Heart right ventricle (tissue), 16 donors: ENCODE measurements around the gene AKAP1. TPM values are rescaled to one million over a fixed set of nuclear protein-coding genes. Genes with fewer than 3 reads are reported as not detected.

Experiments used
- ATAC-seq, 8 donors: fragments of 200-7000 bp; cut with Tn5 transposase; one replicate each; pipeline ENCODE4 v1.9.1; 2020; ENCODE audit warnings: mild to moderate bottlenecking in 8 of 8, moderate library complexity in 8 of 8, moderate number of reproducible peaks in 1 of 8
- DNase-seq, 2 donors: peaks; one replicate each; pipeline ENCODE4 v3.0.0-alpha.2; 2020
- H3K27ac ChIP-seq, 10 donors: fragments of 200-600 bp; sonication (generic) in 2 of 10; one replicate each; pipeline versions ENCODE4 v1.5.0 to v1.8.0; 2020 to 2022; ENCODE audit warnings: mild to moderate bottlenecking in 3 of 10
- H3K27me3 ChIP-seq, 7 donors: fragments of 200-600 bp; one replicate each; pipeline ENCODE4 v1.8.0; 2021 to 2022; ENCODE audit warnings: mild to moderate bottlenecking in 2 of 7
- H3K36me3 ChIP-seq, 9 donors: fragments of 200-600 bp; sonication (generic) in 1 of 9; one replicate each; pipeline versions ENCODE4 v1.5.0 to v1.8.0; 2020 to 2022; ENCODE audit warnings: mild to moderate bottlenecking in 2 of 9
- H3K4me1 ChIP-seq, 9 donors: fragments of 200-600 bp; sonication (generic) in 1 of 9; one replicate each; pipeline versions ENCODE4 v1.5.0 to v1.8.0; 2020 to 2022; ENCODE audit warnings: mild to moderate bottlenecking in 4 of 9
- H3K4me3 ChIP-seq, 10 donors: fragments of 200-600 bp; sonication (generic) in 2 of 10; one replicate each; pipeline versions ENCODE4 v1.5.0 to v1.8.0; 2020 to 2022; ENCODE audit warnings: mild to moderate bottlenecking in 7 of 10, moderate library complexity in 2 of 10
- H3K9me3 ChIP-seq, 11 donors: fragments of 200-600 bp in 10 of 11; sonication (generic) in 2 of 11; one replicate each; pipeline versions ENCODE4 v1.5.0 to v1.8.0; 2013 to 2022; ENCODE audit warnings: mild to moderate bottlenecking in 2 of 11, control low read depth in 1 of 11, moderate library complexity in 1 of 11
- WGBS, 2 donors: extraction: QIAGEN DNeasy Blood & Tissue Kit; methylation state at CpG; one replicate each; pipeline ENCODE4 v1.1.7; 2013; ENCODE audit warnings: inconsistent platforms in 1 of 2; 5-methylcytosine and 5-hydroxymethylcytosine counted together
- intact Hi-C, 10 donors: fragments of 100-400 bp; cut with DNase I; formaldehyde crosslinking; loops; one replicate each; pipeline versions ENCODE4 v1.11.1 to v1.14.2; 2022
- polyA plus RNA-seq, 2 donors: library from polyadenylated mRNA; stranded (reverse); fragments of 200-250 nt; gene quantifications; one replicate each; pipeline ENCODE4 v1.2.3, GENCODE V29; 2013
- total RNA-seq, 10 donors: library from RNA; stranded (reverse); fragmentation: NEBNext Ultra II Directional in 3 of 10; extraction: Animal tissue kit (Norgen Biotek cat#: 25700) in 3 of 10; gene quantifications; one replicate each; pipeline versions ENCODE4 v1.2.1 to v1.2.4, GENCODE V29; 2021 to 2023
- TF ChIP-seq, protein P1 (sequence below), 9 donors: fragments of 200-600 bp; sonication (generic) in 2 of 9; IDR thresholded peaks; one replicate each; pipeline versions ENCODE4 v1.5.0 to v1.8.0; 2021 to 2022; ENCODE audit warnings: antibody characterized with exemption in 9 of 9, mild to moderate bottlenecking in 5 of 9, moderate library complexity in 1 of 9
- donor health status: Arrhythmogenic right ventricular cardiomyopathy.
- donor health status: ischemic (EF 13 %, LVEDD 7.1; RV severe dilation, severe dysfunction).
- donor health status: healthy with polysubstance abuse.
- donor health status: DM: no; HTN: yes; CAD: no.
- donor health status: DM: no; HTN: no; CAD: no.
- donor health status: ischemic (EF 25% LVEDD 6.9; RV normal size, moderate dysfunction).
- donor health status: ischemic (EF 25% LVEDD 5.7; RV mildly dilated, moderate dysfunction).
- donor health status: healthy.
- donor health status: DM: yes; HTN: yes; CAD: no.
- donor health status: Ischemic cardiomyopathy.
- donor health status: ischemic (EF 35%, LVEDD 5.7; RV mildly dilated, moderate dysfunction).
- donor health status: nonischemic (EF 11% LVEDD 7.7; RV severe dilation, severe dysfunction).
- donor health status: DM: yes; HTN: yes; CAD: no.
- donor health status: PGD.
- donor health status: ischemic (EF 29% LVEDD 5.4; RV normal size, mild dysfunction).
- donor health status: nonischemic (EF 23%, LVEDD 6.1; RV moderate dilation, normal function).

AKAP1 gene
- total and polyA plus RNA-seq, 12 donors, result 31.0 to 234 (median 153) TPM

DNA sequence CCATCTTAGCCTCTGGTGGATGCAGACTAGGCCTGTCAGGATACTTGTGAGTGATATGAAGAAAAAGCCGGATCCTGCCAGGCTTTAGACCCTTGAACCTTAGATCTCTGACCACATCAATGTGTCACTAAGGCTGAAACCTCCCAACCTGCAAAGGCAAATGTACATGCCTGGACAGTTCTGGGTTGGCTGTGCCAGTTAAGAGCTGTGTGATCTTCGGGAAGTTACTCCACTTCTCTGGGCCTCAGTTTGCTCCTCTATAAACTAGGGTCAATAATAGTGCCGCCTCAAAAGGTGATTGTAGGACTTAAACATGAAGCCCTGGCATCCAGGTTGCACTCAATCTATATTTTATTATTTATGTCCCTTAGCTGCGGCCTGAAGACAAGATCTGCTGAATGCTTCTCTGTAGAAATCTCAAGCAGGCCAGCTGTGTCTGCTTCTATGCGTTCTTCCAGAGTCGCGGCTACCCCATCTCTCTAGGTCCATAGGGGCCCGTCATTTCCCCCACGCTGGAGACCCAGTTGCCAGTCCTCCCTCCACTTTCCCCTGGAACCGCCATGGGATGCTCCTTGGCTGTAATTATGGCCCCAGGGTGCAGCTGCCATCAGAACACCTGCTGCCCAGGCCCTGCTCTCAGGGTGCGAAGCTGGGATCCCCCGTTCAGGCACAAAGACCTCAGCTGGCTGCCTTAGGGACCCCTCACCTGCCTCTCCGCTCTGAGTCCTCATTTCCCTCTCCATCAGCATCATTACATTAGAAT lies 50.2 kb downstream of the AKAP1 start:
- no peaks in the 10 kb centered on the region for H3K9me3 ChIP-seq
- TF ChIP-seq, protein P1, sequence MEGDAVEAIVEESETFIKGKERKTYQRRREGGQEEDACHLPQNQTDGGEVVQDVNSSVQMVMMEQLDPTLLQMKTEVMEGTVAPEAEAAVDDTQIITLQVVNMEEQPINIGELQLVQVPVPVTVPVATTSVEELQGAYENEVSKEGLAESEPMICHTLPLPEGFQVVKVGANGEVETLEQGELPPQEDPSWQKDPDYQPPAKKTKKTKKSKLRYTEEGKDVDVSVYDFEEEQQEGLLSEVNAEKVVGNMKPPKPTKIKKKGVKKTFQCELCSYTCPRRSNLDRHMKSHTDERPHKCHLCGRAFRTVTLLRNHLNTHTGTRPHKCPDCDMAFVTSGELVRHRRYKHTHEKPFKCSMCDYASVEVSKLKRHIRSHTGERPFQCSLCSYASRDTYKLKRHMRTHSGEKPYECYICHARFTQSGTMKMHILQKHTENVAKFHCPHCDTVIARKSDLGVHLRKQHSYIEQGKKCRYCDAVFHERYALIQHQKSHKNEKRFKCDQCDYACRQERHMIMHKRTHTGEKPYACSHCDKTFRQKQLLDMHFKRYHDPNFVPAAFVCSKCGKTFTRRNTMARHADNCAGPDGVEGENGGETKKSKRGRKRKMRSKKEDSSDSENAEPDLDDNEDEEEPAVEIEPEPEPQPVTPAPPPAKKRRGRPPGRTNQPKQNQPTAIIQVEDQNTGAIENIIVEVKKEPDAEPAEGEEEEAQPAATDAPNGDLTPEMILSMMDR (IDR thresholded peaks at IDR 0.05), result no peak
- no peak overlapping the region for H3K4me3 ChIP-seq
- H3K27ac ChIP-seq, result no peak overlapping the region
- H3K27me3 ChIP-seq, result no peaks in the 10 kb centered on the region
- WGBS, 2 donors, result 93% methylated on average over 13 of the region's 13 CpGs
- DNase-seq, result no peak
- H3K4me1 ChIP-seq, result peaks cover 0 to 12% (median 0%) of the 10 kb centered on the region in 9 donors
- no peaks in the 10 kb centered on the region for H3K36me3 ChIP-seq
- no peak for ATAC-seq
- intact Hi-C loops, result loop anchor here in 5 of 10 donors (5.0 to 10.0 kb wide), 4 partner anchors 470 to 980 kb away; no protein-coding TSS in a partner anchor

DNA sequence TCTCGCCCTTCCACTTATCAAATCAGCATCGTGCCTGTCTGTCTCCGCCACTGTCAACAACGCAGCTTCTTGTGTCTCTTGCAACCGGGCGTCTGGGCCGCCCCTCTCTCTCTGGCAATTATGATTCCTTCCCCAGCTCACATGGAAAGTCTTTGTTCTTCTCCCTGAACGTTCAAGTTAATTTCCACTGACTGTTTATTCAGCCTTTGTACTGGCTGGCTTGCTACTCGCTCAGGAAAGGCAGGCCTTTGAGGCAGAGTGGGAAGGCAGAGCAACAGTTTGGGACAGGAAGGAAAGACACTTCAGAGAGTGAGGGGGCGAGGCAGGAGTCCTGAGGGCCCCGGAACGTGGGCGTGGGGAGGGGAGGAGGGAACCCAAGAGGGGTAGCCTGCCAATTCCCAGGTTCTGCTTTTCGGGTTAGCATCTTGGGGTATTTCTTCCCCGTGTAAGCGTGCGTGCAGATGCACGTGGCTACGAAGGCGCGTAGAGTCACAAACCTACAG lies 50.8 kb downstream of the AKAP1 start:
- no peaks in the 10 kb centered on the region for H3K9me3 ChIP-seq
- no peak overlapping the region for H3K4me3 ChIP-seq
- TF ChIP-seq, protein P1 (IDR thresholded peaks at IDR 0.05), result no peak
- WGBS, 2 donors, result 46 to 54% methylated on average over 21 of the region's 21 CpGs
- intact Hi-C loops, result loop anchor here in 5 of 10 donors (5.0 to 10.0 kb wide), 4 partner anchors 469 to 979 kb away; no protein-coding TSS in a partner anchor
- no peaks in the 10 kb centered on the region for H3K36me3 ChIP-seq
- ATAC-seq (peak in 6 of 8 donors; percentile 13 to 67 (median 53)), DNase-seq (no peak)
- H3K27ac ChIP-seq, result no peak overlapping the region
- H3K4me1 ChIP-seq, result peaks cover 0 to 12% (median 0%) of the 10 kb centered on the region in 9 donors
- no peaks in the 10 kb centered on the region for H3K27me3 ChIP-seq

DNA sequence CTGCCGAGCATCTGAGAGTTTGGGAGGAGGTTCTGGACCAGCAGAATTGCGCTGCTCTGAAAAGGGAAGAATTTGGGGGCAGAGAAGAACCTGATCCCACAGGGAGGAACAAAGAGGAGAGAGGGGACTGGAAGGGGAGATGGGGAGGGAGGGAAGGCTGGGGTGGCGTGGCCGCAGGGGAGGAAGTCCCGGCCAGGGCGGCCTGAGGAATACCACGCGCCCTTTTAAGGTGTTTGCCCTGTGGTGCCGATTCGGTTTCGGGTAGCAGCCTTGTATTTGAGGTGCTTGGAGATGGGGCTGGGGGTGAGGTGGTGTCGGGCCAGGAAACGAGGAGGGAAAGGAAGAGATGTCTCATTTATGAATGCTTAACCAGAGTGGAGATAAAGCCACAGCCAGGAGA lies 51.3 kb downstream of the AKAP1 start:
- DNase-seq (no peak), ATAC-seq (peak in 1 of 8 donors; percentile 15)
- no peaks in the 10 kb centered on the region for H3K27me3 ChIP-seq
- intact Hi-C loops, result loop anchor here in 5 of 10 donors (5.0 to 10.0 kb wide), 4 partner anchors 468 to 978 kb away; no protein-coding TSS in a partner anchor
- peaks cover 0 to 12% (median 0%) of the 10 kb centered on the region in 9 donors for H3K4me1 ChIP-seq
- H3K36me3 ChIP-seq, result no peaks in the 10 kb centered on the region
- no peaks in the 10 kb centered on the region for H3K9me3 ChIP-seq
- 56 to 57% methylated on average over 13 of the region's 13 CpGs for WGBS, 2 donors
- no peak overlapping the region for H3K4me3 ChIP-seq
- no peak overlapping the region for H3K27ac ChIP-seq
- TF ChIP-seq, protein P1 (IDR thresholded peaks at IDR 0.05), result no peak

DNA sequence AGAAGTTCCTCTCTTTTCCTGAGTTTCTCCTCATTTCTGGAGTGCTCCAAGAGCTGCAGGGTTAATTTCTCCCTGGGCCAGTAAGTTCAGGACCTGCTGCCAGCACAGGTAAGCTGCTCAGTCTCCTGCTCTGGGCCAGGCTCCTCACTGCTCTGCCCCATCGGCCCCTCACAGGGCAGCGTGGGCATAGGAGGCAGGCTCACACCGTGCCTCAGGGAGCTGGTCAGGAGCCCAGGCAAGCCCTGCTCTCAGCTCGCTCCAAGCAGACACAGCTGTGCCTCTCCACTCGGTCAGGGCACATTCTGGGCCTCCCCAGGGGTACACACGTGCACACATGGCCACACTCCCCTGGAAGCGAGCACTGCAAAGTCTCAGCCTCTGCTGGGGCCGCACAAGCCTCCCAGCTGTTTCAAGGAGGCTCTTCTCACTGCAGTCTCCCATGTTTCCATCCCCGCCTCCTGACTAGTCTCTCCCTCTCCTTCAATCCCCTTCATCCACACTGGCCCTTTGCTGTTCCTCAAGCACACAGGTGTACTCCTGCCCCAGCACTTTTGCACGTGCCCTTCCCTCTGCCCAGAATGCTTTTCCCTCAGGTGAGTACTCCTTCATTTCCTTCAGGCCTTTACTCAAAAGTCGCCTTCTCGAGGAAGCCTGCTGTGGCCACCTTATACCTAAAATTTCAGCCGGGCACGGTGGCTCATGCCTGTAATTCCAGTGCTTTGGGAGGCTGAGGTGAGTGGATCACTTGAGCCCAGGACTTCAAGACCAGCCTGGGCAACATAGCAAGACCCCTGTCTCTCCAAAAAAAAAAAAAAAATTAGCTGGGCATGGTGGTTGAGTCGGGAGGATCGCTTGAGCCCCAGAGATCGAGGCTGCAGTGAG lies 53.2 kb downstream of the AKAP1 start:
- no peak for DNase-seq
- TF ChIP-seq, protein P1 (IDR thresholded peaks at IDR 0.05), result no peak
- no peak for ATAC-seq
- no peaks in the 10 kb centered on the region for H3K9me3 ChIP-seq
- WGBS, 2 donors, result 91% methylated on average over 17 of the region's 17 CpGs
- H3K4me1 ChIP-seq, result peaks cover 0 to 15% (median 0%) of the 10 kb centered on the region in 9 donors
- intact Hi-C loops, result loop anchor here in 5 of 10 donors (5.0 to 10.0 kb wide), 4 partner anchors 467 to 977 kb away; no protein-coding TSS in a partner anchor
- no peaks in the 10 kb centered on the region for H3K36me3 ChIP-seq
- no peak overlapping the region for H3K27ac ChIP-seq
- no peak overlapping the region for H3K4me3 ChIP-seq
- peaks cover 0 to 3% (median 0%) of the 10 kb centered on the region in 7 donors for H3K27me3 ChIP-seq
